ENCODE results near the gene BUB3.

- TF ChIP-seq REST (IDR thresholded peaks at IDR 0.05; ENCODE audit: insufficient read depth in 1 of 2, low read depth in 2 of 2, low read length in 2 of 2): no peak
- no peak for TF ChIP-seq TAF1 (IDR thresholded peaks at IDR 0.05; ENCODE audit: borderline replicate concordance, insufficient read depth, low read length)
- no peak; the same call in 1 of the 2 replicates for TF ChIP-seq POLR2AphosphoS5 (IDR thresholded peaks at IDR 0.05; ENCODE audit: low read depth, low read length)
- no peak for TF ChIP-seq SIN3A (IDR thresholded peaks at IDR 0.05; ENCODE audit: borderline replicate concordance, insufficient read depth, low read length)
- TF ChIP-seq FOXP2 (optimal IDR thresholded peaks at IDR 0.05; ENCODE audit: borderline replicate concordance, extremely low read depth, extremely low read length, insufficient read depth): no peak
Measured at GRCh38 chr10:123166618-123167017, 12.4 kb downstream of the BUB3 start.
